A549 (cell line): ENCODE measurements around the gene LAMA1. TPM values are rescaled to one million over a fixed set of nuclear protein-coding genes. Genes with fewer than 3 reads are reported as not detected.

ENCODE experiments used
- ATAC-seq, 2 experiments: fragments of 200-7000 bp in 1 of 2; fragments of >200 bp in 1 of 2; cut with Nextera tagmentation in 1 of 2; cut with Tn5 transposase in 1 of 2; 3 replicates each; pipeline versions ENCODE4 v1.8.0 to v1.9.1; 2018 to 2020; ENCODE audit warnings: mild to moderate bottlenecking in 1 of 2, moderate library complexity in 1 of 2
- CTCF ChIA-PET: fragments of 300-600 bp; sonication (Branson Sonifier 250); formaldehyde crosslinking; extraction: SDS; loops from one replicate; lab custom pipeline; 2021; ENCODE audit warnings: antibody characterized with exemption, inconsistent platforms; lab: Yijun Ruan, JAX
- POLR2A ChIA-PET: fragments of 350-600 bp; formaldehyde crosslinking; extraction: SDS; loops from one replicate; lab custom pipeline; 2021; ENCODE audit warnings: antibody characterized with exemption, inconsistent platforms; lab: Yijun Ruan, JAX
- DNase-seq, 2 experiments: peaks; one replicate each; pipeline versions ENCODE4 v3.0.0 to v3.0.0-alpha.2; 2011 to 2016; ENCODE audit warnings: low read depth in 1 of 2, low spot score in 1 of 2
- FAIRE-seq: peaks from 2 replicates; lab custom pipeline; 2011; peaks lifted over from hg19 to GRCh38; lab: Jason Lieb, UNC
- H3K27ac ChIP-seq, 2 experiments: fragments of >200 bp; sonication (Bioruptor Twin); formaldehyde crosslinking; 3 replicates each; pipeline ENCODE4 v1.5.1; 2016 to 2017
- H3K4me1 ChIP-seq: fragments of >200 bp; sonication (Bioruptor Twin); formaldehyde crosslinking; 3 replicates; pipeline ENCODE4 v1.6.1; 2016
- H3K4me2 ChIP-seq: fragments of >200 bp; sonication (Bioruptor Twin); formaldehyde crosslinking; 3 replicates; pipeline ENCODE4 v1.6.1; 2016
- H3K4me3 ChIP-seq: fragments of >200 bp; sonication (Bioruptor Twin); formaldehyde crosslinking; 3 replicates; pipeline ENCODE4 v1.5.1; 2016
- H3K9me3 ChIP-seq: fragments of >200 bp; sonication (Bioruptor Twin); formaldehyde crosslinking; 3 replicates; pipeline ENCODE4 v1.6.1; 2016
- BHLHE40 ChIP-seq: IDR thresholded peaks from 2 replicates; pipeline ENCODE4 v1.6.1; 2012; ENCODE audit warnings: low read depth, low read length, inconsistent platforms
- CBX8 ChIP-seq: fragments of 200-600 bp; sonication (generic); IDR thresholded peaks from 2 replicates; pipeline ENCODE4 v1.6.1; 2016
- CHD2 ChIP-seq: fragments of 150-350 bp; IDR thresholded peaks from 2 replicates; pipeline ENCODE4 v1.6.1; 2014; ENCODE audit warnings: low read length; ENCODE audit not compliant: partially characterized antibody
- EP300 ChIP-seq, 2 experiments: fragments of >200 bp; sonication (Bioruptor Twin); formaldehyde crosslinking; IDR thresholded peaks; 2 replicates in 1 of 2; 3 replicates in 1 of 2; pipeline ENCODE4 v1.6.1; 2016 to 2017
- ESRRA ChIP-seq: fragments of 150-350 bp; IDR thresholded peaks from 2 replicates; pipeline ENCODE4 v1.6.1; 2014; ENCODE audit warnings: mild to moderate bottlenecking, low read length, borderline replicate concordance
- FOXS1 ChIP-seq: fragments of 250-450 bp; sonication (Bioruptor Pico); IDR thresholded peaks from 2 replicates; pipeline ENCODE4 v1.5.0; 2020; ENCODE audit warnings: mild to moderate bottlenecking, moderate library complexity
- HOXB13 ChIP-seq: fragments of 250-450 bp; sonication (Bioruptor Pico); IDR thresholded peaks from 2 replicates; pipeline ENCODE4 v1.5.0; 2020; ENCODE audit warnings: low read depth, mild to moderate bottlenecking, moderate library complexity
- HOXB5 ChIP-seq: fragments of 250-450 bp; sonication (Bioruptor Pico); IDR thresholded peaks from 2 replicates; pipeline ENCODE4 v1.5.0; 2020; ENCODE audit warnings: mild to moderate bottlenecking, moderate library complexity
- KDM5A ChIP-seq: fragments of 200-600 bp; sonication (generic); IDR thresholded peaks from 2 replicates; pipeline ENCODE4 v1.6.1; 2016; ENCODE audit warnings: antibody characterized with exemption, mild to moderate bottlenecking
- MAFK ChIP-seq: fragments of 450-650 bp; IDR thresholded peaks from 2 replicates; pipeline ENCODE4 v1.6.1; 2014; ENCODE audit not compliant: partially characterized antibody
- NR3C1 ChIP-seq: fragments of >200 bp; sonication (Bioruptor Twin); formaldehyde crosslinking; IDR thresholded peaks from 3 replicates; pipeline ENCODE4 v1.6.1; 2017
- PHF8 ChIP-seq: fragments of 200-600 bp; sonication (generic); IDR thresholded peaks from 2 replicates; pipeline ENCODE4 v1.6.1; 2016; ENCODE audit warnings: low read depth, mild to moderate bottlenecking, antibody characterized with exemption, moderate library complexity, borderline replicate concordance
- POLR2AphosphoS2 ChIP-seq: conservative IDR thresholded peaks from 2 replicates; pipeline ENCODE4 v1.6.1; 2012; ENCODE audit warnings: low read length, improper control_type of control experiment, inconsistent platforms
- RCOR1 ChIP-seq: fragments of 150-350 bp; IDR thresholded peaks from 2 replicates; pipeline ENCODE4 v1.6.1; 2014; ENCODE audit warnings: antibody characterized with exemption, low read length, low read depth
- SMC3 ChIP-seq: fragments of >200 bp; sonication (Bioruptor Twin); formaldehyde crosslinking; IDR thresholded peaks from 3 replicates; pipeline ENCODE4 v1.6.1; 2018; ENCODE audit warnings: inconsistent platforms
- SREBF2 ChIP-seq: fragments of 450-650 bp; IDR thresholded peaks from 2 replicates; pipeline ENCODE4 v1.6.1; 2014; ENCODE audit warnings: mild to moderate bottlenecking, moderate library complexity
- TFCP2L1 ChIP-seq: fragments of 250-450 bp; sonication (Bioruptor Pico); IDR thresholded peaks from 2 replicates; pipeline ENCODE4 v1.5.0; 2021; ENCODE audit warnings: mild to moderate bottlenecking
- ZSCAN20 ChIP-seq: fragments of 250-450 bp; sonication (Bioruptor Pico); IDR thresholded peaks from 2 replicates; pipeline ENCODE4 v1.8.0; 2022; ENCODE audit warnings: mild to moderate bottlenecking, moderate library complexity
- WGBS: methylation state at CpG from one replicate; pipeline ENCODE4 v1.1.6; 2017; ENCODE audit errors: missing lambda C conversion rate; 5-methylcytosine and 5-hydroxymethylcytosine counted together
- polyA plus RNA-seq, 4 experiments: library from polyadenylated mRNA; depleted of rRNA in 3 of 4; stranded (reverse); fragments of >200 nt; fragmentation: RNase III in 1 of 4; extraction: RNeasy Plus Mini Kit Qiagen cat#74134 plus additional on column Dnase treatment in 1 of 4; gene quantifications; 2 replicates in 3 of 4; 3 replicates in 1 of 4; pipeline ENCODE4 v1.2.3, GENCODE V29; 2011 to 2017
- TF ChIP-seq, protein P1 (sequence below): fragments of 150-350 bp; IDR thresholded peaks from 2 replicates; pipeline ENCODE4 v1.6.1; 2014; ENCODE audit warnings: low read depth, mild to moderate bottlenecking, low read length
- TF ChIP-seq, protein P2 (sequence below): fragments of >200 bp; sonication (Bioruptor Twin); formaldehyde crosslinking; IDR thresholded peaks from 3 replicates; pipeline ENCODE4 v1.6.1; 2016
- TF ChIP-seq, protein P3 (sequence below): fragments of 250-450 bp; sonication (Bioruptor Pico); IDR thresholded peaks from 2 replicates; pipeline ENCODE4 v1.5.0; 2021; ENCODE audit warnings: mild to moderate bottlenecking, moderate library complexity, borderline replicate concordance
- TF ChIP-seq, protein P4 (sequence below): fragments of 200-600 bp; sonication (generic); IDR thresholded peaks from 2 replicates; pipeline ENCODE4 v1.6.1; 2016; ENCODE audit warnings: antibody characterized with exemption, mild to moderate bottlenecking, moderate library complexity

Gene LAMA1
- polyA plus RNA-seq, 2 of the 4 experiments (the other 2 are of a cell fraction), result 0.05 to 0.06 TPM

DNA sequence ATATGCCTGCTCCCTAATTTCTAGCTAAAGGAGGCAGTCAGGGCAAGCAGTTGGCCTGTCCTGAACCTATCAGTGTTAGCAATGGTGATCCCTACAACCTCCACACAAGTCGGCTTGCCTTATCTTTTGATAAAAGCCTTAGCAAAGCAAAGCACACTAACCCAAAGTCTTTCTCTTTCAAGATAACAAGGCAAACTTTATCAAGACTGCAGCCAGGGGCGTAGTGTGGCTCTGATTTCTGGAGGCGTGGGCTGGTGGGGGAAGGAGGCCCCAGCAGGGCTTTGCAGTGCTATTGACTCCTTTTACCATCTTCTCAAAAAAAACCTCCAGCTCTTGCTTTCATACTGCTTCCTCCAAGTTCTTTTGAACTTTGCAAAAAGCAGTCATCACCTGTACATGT, 40.2 kb upstream of the LAMA1 start:
- WGBS, result 76% methylated on average over 3 of the region's 3 CpGs
- ChIA-PET CTCF (interaction anchor here (1.7 kb wide), 1 partner anchor 19 kb away, joined by 7 read pairs; no protein-coding TSS in a partner anchor), POLR2A (no interaction called here)
- Histone ChIP-seq H3K9me3 (no peaks in the 10 kb centered on the region), H3K27ac (no peak overlapping the region), H3K4me1 (no peaks in the 10 kb centered on the region), H3K4me3 (no peak overlapping the region)
- DNase-seq (no peak), ATAC-seq (no peak), FAIRE-seq (no peak)
- TF ChIP-seq HOXB13 (CRISPR knock-in tag) (no peak), SREBF2 (no peak), TFCP2L1 (CRISPR knock-in tag) (no peak), CBX8 (no peak), ZSCAN20 (CRISPR knock-in tag) (no peak), HOXB5 (CRISPR knock-in tag) (no peak), PHF8 (no peak), ESRRA (no peak), CHD2 (no peak), NR3C1 (no peak), POLR2AphosphoS2 (no peak), MAFK (no peak), EP300 (IDR thresholded peaks at IDR 0.05) (no peak), SMC3 (no peak), KDM5A (no peak), BHLHE40 (no peak)
- TF ChIP-seq, protein P1, sequence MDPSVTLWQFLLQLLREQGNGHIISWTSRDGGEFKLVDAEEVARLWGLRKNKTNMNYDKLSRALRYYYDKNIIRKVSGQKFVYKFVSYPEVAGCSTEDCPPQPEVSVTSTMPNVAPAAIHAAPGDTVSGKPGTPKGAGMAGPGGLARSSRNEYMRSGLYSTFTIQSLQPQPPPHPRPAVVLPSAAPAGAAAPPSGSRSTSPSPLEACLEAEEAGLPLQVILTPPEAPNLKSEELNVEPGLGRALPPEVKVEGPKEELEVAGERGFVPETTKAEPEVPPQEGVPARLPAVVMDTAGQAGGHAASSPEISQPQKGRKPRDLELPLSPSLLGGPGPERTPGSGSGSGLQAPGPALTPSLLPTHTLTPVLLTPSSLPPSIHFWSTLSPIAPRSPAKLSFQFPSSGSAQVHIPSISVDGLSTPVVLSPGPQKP, result no peak
- TF ChIP-seq, protein P2, sequence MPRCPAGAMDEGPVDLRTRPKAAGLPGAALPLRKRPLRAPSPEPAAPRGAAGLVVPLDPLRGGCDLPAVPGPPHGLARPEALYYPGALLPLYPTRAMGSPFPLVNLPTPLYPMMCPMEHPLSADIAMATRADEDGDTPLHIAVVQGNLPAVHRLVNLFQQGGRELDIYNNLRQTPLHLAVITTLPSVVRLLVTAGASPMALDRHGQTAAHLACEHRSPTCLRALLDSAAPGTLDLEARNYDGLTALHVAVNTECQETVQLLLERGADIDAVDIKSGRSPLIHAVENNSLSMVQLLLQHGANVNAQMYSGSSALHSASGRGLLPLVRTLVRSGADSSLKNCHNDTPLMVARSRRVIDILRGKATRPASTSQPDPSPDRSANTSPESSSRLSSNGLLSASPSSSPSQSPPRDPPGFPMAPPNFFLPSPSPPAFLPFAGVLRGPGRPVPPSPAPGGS, result no peak
- TF ChIP-seq, all 56 proteins: peak for 0
- H3K4me2 ChIP-seq, result no peak overlapping the region

DNA sequence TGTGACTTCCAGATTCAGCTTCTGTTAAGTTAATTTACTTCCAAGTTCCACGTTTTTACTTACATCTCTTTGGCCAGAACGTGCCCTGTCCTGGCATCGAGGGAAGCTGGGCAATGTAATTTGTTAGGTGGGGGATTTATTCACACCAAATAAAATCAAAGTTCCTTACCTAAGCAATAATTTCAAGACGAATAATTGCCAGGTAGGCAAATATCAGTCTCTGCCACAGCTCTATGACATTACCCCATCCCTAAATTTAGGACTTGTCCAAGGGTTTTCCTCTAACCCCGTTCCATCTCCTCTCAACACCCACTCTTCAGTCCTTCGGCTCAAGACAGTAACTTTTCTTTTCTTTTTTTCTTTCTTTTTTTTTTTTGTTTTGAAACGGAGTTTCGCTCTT, 38.3 kb upstream of the LAMA1 start:
- no peak for DNase-seq
- CTCF ChIA-PET, result interaction anchor here (0.6 to 1.6 kb wide), 5 partner anchors 9 to 46 kb away, joined by 3 to 6 read pairs (median 3); no protein-coding TSS in a partner anchor
- no peak for ATAC-seq
- H3K9me3 ChIP-seq, result no peaks in the 10 kb centered on the region
- no peak overlapping the region for H3K27ac ChIP-seq
- no peak overlapping the region for H3K4me3 ChIP-seq
- H3K4me2 ChIP-seq, result no peak overlapping the region
- WGBS, result 60% methylated on average over 8 of the region's 8 CpGs
- TF ChIP-seq, protein P3, sequence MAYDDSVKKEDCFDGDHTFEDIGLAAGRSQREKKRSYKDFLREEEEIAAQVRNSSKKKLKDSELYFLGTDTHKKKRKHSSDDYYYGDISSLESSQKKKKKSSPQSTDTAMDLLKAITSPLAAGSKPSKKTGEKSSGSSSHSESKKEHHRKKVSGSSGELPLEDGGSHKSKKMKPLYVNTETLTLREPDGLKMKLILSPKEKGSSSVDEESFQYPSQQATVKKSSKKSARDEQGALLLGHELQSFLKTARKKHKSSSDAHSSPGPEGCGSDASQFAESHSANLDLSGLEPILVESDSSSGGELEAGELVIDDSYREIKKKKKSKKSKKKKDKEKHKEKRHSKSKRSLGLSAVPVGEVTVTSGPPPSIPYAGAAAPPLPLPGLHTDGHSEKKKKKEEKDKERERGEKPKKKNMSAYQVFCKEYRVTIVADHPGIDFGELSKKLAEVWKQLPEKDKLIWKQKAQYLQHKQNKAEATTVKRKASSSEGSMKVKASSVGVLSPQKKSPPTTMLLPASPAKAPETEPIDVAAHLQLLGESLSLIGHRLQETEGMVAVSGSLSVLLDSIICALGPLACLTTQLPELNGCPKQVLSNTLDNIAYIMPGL (CRISPR knock-in tag), result no peak
- no peak for TF ChIP-seq SREBF2
- no peak for TF ChIP-seq FOXS1 (CRISPR knock-in tag)
- peak; percentile 43 for TF ChIP-seq MAFK
- no peak for TF ChIP-seq RCOR1
- TF ChIP-seq, protein P4, sequence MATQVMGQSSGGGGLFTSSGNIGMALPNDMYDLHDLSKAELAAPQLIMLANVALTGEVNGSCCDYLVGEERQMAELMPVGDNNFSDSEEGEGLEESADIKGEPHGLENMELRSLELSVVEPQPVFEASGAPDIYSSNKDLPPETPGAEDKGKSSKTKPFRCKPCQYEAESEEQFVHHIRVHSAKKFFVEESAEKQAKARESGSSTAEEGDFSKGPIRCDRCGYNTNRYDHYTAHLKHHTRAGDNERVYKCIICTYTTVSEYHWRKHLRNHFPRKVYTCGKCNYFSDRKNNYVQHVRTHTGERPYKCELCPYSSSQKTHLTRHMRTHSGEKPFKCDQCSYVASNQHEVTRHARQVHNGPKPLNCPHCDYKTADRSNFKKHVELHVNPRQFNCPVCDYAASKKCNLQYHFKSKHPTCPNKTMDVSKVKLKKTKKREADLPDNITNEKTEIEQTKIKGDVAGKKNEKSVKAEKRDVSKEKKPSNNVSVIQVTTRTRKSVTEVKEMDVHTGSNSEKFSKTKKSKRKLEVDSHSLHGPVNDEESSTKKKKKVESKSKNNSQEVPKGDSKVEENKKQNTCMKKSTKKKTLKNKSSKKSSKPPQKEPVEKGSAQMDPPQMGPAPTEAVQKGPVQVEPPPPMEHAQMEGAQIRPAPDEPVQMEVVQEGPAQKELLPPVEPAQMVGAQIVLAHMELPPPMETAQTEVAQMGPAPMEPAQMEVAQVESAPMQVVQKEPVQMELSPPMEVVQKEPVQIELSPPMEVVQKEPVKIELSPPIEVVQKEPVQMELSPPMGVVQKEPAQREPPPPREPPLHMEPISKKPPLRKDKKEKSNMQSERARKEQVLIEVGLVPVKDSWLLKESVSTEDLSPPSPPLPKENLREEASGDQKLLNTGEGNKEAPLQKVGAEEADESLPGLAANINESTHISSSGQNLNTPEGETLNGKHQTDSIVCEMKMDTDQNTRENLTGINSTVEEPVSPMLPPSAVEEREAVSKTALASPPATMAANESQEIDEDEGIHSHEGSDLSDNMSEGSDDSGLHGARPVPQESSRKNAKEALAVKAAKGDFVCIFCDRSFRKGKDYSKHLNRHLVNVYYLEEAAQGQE, result no peak
- POLR2A ChIA-PET, result no interaction called here
- no peak for FAIRE-seq
- no peaks in the 10 kb centered on the region for H3K4me1 ChIP-seq
